Neuronal stem cell (in vitro differentiated cells): ENCODE measurements around the gene PFKL.

Source experiments
- DNase-seq: peaks from one replicate; pipeline ENCODE4 v3.0.0-alpha.2; 2013; ENCODE audit warnings: low spot score
- H2AFZ ChIP-seq: one replicate; pipeline ENCODE4 v1.6.1; 2013; ENCODE audit warnings: mild to moderate bottlenecking, low read length, inconsistent platforms
- H2AK5ac ChIP-seq: 2 replicates; pipeline ENCODE4 v1.6.1; 2013; ENCODE audit warnings: low read depth, mild to moderate bottlenecking, inconsistent platforms, low read length, moderate library complexity, mixed read lengths
- H2BK120ac ChIP-seq: 2 replicates; pipeline ENCODE4 v1.6.1; 2013; ENCODE audit warnings: low read depth, mild to moderate bottlenecking, inconsistent platforms, low read length, moderate library complexity, mixed read lengths
- H2BK12ac ChIP-seq: one replicate; pipeline ENCODE4 v1.6.1; 2013; ENCODE audit warnings: low read length, inconsistent platforms
- H2BK15ac ChIP-seq: 2 replicates; pipeline ENCODE4 v1.6.1; 2013; ENCODE audit warnings: mild to moderate bottlenecking, low read length, inconsistent platforms, mixed read lengths
- H2BK5ac ChIP-seq: one replicate; pipeline ENCODE4 v1.6.1; 2013; ENCODE audit warnings: inconsistent platforms, mild to moderate bottlenecking, low read length, moderate library complexity
- H3K14ac ChIP-seq: one replicate; pipeline ENCODE4 v1.6.1; 2013; ENCODE audit warnings: low read length, inconsistent platforms
- H3K18ac ChIP-seq: 2 replicates; pipeline ENCODE4 v1.6.1; 2013; ENCODE audit warnings: low read length, inconsistent platforms
- H3K23ac ChIP-seq: 2 replicates; pipeline ENCODE4 v1.6.1; 2013; ENCODE audit warnings: low read depth, mild to moderate bottlenecking, mixed read lengths, low read length, inconsistent platforms; ENCODE audit not compliant: poor library complexity
- H3K27ac ChIP-seq: replicated peaks from 3 replicates; pipeline ENCODE4 v1.5.1; 2013; ENCODE audit warnings: low read length, inconsistent platforms
- H3K27me3 ChIP-seq, 3 experiments: 2 replicates each; pipeline ENCODE4 v1.6.1; 2013; ENCODE audit warnings: low read length in 3 of 3, mild to moderate bottlenecking in 2 of 3, inconsistent platforms in 1 of 3, low read depth in 1 of 3, mixed read lengths in 1 of 3, moderate library complexity in 1 of 3; ENCODE audit not compliant: control insufficient read depth in 3 of 3, insufficient read depth in 3 of 3
- H3K36me3 ChIP-seq, 2 donors: replicated peaks in 1 of 2; 2 replicates each; pipeline ENCODE4 v1.6.1; 2013; ENCODE audit warnings: low read length in 2 of 2; ENCODE audit not compliant: control insufficient read depth in 2 of 2, insufficient read depth in 2 of 2
- H3K4ac ChIP-seq: 2 replicates; pipeline ENCODE4 v1.6.1; 2013; ENCODE audit warnings: inconsistent platforms, mild to moderate bottlenecking, low read length, moderate library complexity
- H3K4me1 ChIP-seq, 2 donors: 1 replicate in 1 of 2; 2 replicates in 1 of 2; pipeline ENCODE4 v1.6.1; 2013; ENCODE audit warnings: low read length in 2 of 2, low read depth in 1 of 2; ENCODE audit not compliant: control insufficient read depth in 2 of 2, insufficient read depth in 1 of 2
- H3K4me2 ChIP-seq: one replicate; pipeline ENCODE4 v1.6.1; 2013; ENCODE audit warnings: mild to moderate bottlenecking, low read length, inconsistent platforms; ENCODE audit not compliant: insufficient read depth, poor library complexity, severe bottlenecking
- H3K4me3 ChIP-seq, 2 donors: 2 replicates each; pipeline ENCODE4 v1.5.1; 2013; ENCODE audit warnings: low read length in 2 of 2, mild to moderate bottlenecking in 2 of 2, inconsistent platforms in 1 of 2, moderate library complexity in 1 of 2
- H3K79me1 ChIP-seq: one replicate; pipeline ENCODE4 v1.6.1; 2013; ENCODE audit warnings: low read depth, mild to moderate bottlenecking, inconsistent platforms, low read length, moderate library complexity
- H3K9ac ChIP-seq: one replicate; pipeline ENCODE4 v1.6.1; 2013; ENCODE audit warnings: mild to moderate bottlenecking, low read depth, low read length, inconsistent platforms; ENCODE audit not compliant: poor library complexity
- H3K9me3 ChIP-seq, 2 donors: replicated peaks in 1 of 2; 2 replicates each; pipeline versions ENCODE3 to v1.6.1; 2013; ENCODE audit warnings: low read length in 2 of 2, mild to moderate bottlenecking in 2 of 2, inconsistent platforms in 1 of 2, low read depth in 1 of 2, mixed read lengths in 1 of 2, moderate library complexity in 1 of 2; ENCODE audit not compliant: control insufficient read depth in 2 of 2, insufficient read depth in 1 of 2
- H4K8ac ChIP-seq: one replicate; pipeline ENCODE4 v1.6.1; 2013; ENCODE audit warnings: low read depth, mild to moderate bottlenecking, inconsistent platforms, low read length, moderate library complexity
- H4K91ac ChIP-seq: one replicate; pipeline ENCODE4 v1.6.1; 2013; ENCODE audit warnings: low read length, low read depth, mild to moderate bottlenecking, inconsistent platforms; ENCODE audit not compliant: poor library complexity
- WGBS, 2 donors: extraction: QIAGEN DNeasy Blood & Tissue Kit; methylation state at CpG; one replicate each; pipeline ENCODE4 v1.1.7; 2013; ENCODE audit warnings: missing lambda C conversion rate in 2 of 2, mixed read lengths in 1 of 2; ENCODE audit not compliant: insufficient read length in 2 of 2, insufficient replicate concordance in 1 of 2; ENCODE audit errors: extremely low coverage in 2 of 2; 5-methylcytosine and 5-hydroxymethylcytosine counted together

The PFKL gene

DNA sequence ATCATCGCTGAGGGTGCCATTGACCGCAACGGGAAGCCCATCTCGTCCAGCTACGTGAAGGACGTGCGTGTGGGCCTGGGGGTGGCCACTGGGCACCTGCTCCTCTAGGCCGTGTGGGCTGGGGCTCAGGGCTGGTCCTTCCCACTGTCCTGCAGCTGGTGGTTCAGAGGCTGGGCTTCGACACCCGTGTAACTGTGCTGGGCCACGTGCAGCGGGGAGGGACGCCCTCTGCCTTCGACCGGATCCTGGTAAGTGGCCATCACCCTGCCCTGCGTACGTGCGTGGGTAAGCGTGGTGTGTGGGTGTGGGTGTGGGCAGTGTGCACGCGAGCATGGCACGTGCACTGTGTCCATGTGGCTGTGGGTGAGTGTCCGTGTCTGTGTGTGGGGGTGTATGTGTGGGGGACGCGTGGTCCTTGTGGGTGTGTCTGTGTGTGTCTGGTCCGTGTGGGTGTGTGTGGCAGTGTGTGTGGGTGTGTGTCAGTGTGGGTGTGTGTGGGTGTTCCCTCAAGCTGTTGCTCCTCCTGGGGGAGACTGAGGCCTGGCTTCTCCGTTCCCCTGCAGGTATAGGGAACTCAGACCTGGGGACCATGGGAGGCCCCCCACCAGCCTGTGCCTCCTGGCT lies 16.5 kb downstream of the PFKL start:
- no peak overlapping the region for H3K4me2 ChIP-seq
- H3K4me3 ChIP-seq = no peak overlapping the region
- WGBS, 2 donors = no CpG with 5 or more reads among the region's 27 CpGs
- no peak overlapping the region for H2AFZ ChIP-seq
- no peaks in the 10 kb centered on the region for H3K4me1 ChIP-seq
- peak overlapping the region; percentile 84 for H3K9ac ChIP-seq
- peaks cover 0 to 2% of the 10 kb centered on the region in 2 donors for H3K9me3 ChIP-seq
- no peak for DNase-seq
- no peak overlapping the region for H2BK5ac ChIP-seq
- H3K23ac ChIP-seq = peak overlapping the region; percentile 91
- H2BK120ac ChIP-seq = no peak overlapping the region
- H2BK12ac ChIP-seq = peak overlapping the region; percentile 98
- peak overlapping the region; percentile 89 for H3K4ac ChIP-seq
- H2BK15ac ChIP-seq = no peak overlapping the region
- H4K8ac ChIP-seq = no peak overlapping the region
- H3K18ac ChIP-seq = peak overlapping the region; percentile 71
- H3K36me3 ChIP-seq = peaks cover 24 to 84% of the 10 kb centered on the region in 2 donors
- H3K27me3 ChIP-seq = no peaks in the 10 kb centered on the region
- peak overlapping the region; percentile 82 for H3K14ac ChIP-seq
- no peak overlapping the region for H3K27ac ChIP-seq
- H4K91ac ChIP-seq = no peak overlapping the region
- peak overlapping the region; percentile 84 for H2AK5ac ChIP-seq
- H3K79me1 ChIP-seq = peaks cover 4% of the 10 kb centered on the region

DNA sequence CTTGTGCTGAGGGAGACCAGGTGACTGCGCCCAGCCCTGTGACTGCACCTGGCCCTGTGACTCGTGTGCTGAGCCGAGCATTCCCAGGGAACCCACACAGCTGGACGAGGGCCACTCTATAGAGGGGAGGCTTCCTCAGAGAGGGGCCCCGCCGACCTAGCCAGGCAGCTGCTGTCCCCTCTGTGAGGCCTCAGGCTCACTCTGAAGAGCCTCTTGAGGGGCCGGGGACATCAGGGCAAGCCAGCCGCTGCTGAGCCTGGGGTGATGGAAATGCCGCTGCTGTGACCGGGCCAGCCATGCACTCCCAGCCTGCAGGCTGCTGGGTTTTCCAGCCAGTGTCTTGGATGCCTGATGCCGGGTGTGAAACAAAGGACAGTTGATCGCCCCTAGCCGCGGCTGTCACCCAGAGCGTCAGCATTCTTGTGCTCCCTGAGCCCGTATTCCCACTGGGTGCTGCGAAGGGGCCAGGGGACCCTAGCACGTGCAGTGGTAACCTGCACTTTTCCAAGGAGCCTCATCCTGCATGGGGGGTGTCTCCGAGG lies 17.5 kb downstream of the PFKL start:
- Histone ChIP-seq H2BK120ac (no peak overlapping the region), H3K27ac (no peak overlapping the region), H3K4me3 (no peak overlapping the region), H3K23ac (no peak overlapping the region), H2AFZ (no peak overlapping the region), H2AK5ac (no peak overlapping the region), H4K91ac (no peak overlapping the region), H3K9ac (no peak overlapping the region), H3K14ac (no peak overlapping the region), H4K8ac (no peak overlapping the region), H3K27me3 (no peaks in the 10 kb centered on the region), H3K4me1 (no peaks in the 10 kb centered on the region), H3K9me3 (peaks cover 0 to 2% of the 10 kb centered on the region in 2 donors), H2BK12ac (no peak overlapping the region), H2BK5ac (no peak overlapping the region), H3K36me3 (peaks cover 17 to 85% of the 10 kb centered on the region in 2 donors), H3K79me1 (peaks cover 4% of the 10 kb centered on the region), H2BK15ac (no peak overlapping the region), H3K4ac (no peak overlapping the region), H3K18ac (no peak overlapping the region), H3K4me2 (no peak overlapping the region)
- DNase-seq = no peak
- no CpG with 5 or more reads among the region's 19 CpGs for WGBS, 2 donors

DNA sequence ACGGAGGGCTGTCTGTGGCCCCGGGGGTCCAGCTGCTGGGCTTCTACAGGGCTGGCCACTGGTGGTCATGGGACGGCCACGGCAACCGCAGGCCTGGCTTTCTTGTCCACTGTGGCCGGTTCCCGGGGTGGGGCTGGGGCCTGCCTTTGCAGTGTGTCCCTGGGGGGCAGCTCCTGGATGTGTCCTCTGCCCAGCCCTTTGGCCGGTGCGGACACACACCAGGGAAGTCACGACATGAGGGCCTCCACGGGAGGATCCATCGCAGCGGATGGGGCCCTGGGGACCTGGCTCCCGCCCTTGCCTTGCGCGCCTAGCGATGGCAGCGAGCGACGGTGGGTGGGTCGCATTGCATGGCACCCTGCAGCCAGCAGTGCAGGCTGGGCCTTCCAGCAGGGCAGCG lies 18.0 kb downstream of the PFKL start:
- no CpG with 5 or more reads among the region's 22 CpGs for WGBS, 2 donors

DNA sequence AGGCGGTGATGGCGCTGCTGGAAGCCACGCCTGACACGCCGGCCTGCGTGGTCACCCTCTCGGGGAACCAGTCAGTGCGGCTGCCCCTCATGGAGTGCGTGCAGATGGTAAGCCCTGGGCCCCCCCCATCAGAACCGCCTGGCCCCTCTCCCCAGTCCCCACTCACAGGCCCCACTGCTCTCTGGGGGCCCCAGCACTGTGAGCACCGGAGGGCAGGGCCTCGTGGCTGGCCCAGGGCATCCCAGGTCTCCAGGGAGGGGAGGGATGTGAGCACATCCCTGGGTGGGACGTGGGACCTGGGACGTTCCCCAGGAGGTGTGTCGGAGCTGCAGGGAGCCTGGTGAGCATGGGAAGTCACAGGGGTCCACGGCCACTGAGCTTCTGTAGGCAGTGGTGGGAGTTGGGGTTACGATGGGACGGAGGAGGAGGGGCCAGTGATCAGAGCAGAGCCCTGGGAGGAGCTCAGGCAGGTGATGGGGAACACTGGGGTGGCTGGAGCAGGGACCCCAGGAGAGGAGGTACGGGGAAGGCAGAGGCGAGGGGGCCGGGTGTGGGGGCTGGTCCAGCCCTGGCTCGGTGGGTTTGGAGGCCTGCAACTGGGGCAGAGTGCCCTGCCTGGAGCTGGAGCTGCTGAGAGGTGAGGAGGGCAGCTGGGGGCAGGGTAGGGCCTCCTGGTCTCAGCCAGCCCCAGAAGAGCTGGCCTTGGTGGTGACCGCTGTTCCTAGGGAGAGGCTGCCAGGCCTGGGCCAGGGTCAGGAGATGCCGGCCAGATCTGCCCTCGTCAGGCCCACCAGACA lies 18.8 kb downstream of the PFKL start:
- H3K4me3 ChIP-seq = no peak overlapping the region
- DNase-seq = no peak
- H2BK5ac ChIP-seq = peak overlapping the region; percentile 66
- H3K27me3 ChIP-seq = no peaks in the 10 kb centered on the region
- H3K79me1 ChIP-seq = peaks cover 8% of the 10 kb centered on the region
- H2AK5ac ChIP-seq = no peak overlapping the region
- H3K4me2 ChIP-seq = no peak overlapping the region
- WGBS, 2 donors = no CpG with 5 or more reads among the region's 25 CpGs
- no peaks in the 10 kb centered on the region for H3K4me1 ChIP-seq
- no peak overlapping the region for H3K18ac ChIP-seq
- H3K36me3 ChIP-seq = peaks cover 16 to 85% of the 10 kb centered on the region in 2 donors
- no peak overlapping the region for H2BK15ac ChIP-seq
- H3K9ac ChIP-seq = no peak overlapping the region
- no peak overlapping the region for H2BK120ac ChIP-seq
- H3K27ac ChIP-seq = no peak overlapping the region
- peak overlapping the region; percentile 56 for H3K14ac ChIP-seq
- H2AFZ ChIP-seq = no peak overlapping the region
- no peak overlapping the region for H4K91ac ChIP-seq
- peaks cover 0 to 2% of the 10 kb centered on the region in 2 donors for H3K9me3 ChIP-seq
- no peak overlapping the region for H4K8ac ChIP-seq
- no peak overlapping the region for H3K4ac ChIP-seq
- no peak overlapping the region for H3K23ac ChIP-seq
- peak overlapping the region; percentile 6 for H2BK12ac ChIP-seq

More for the DNA sequence above, 18.0 kb downstream of the PFKL start:
- H2AK5ac ChIP-seq = no peak overlapping the region
- no peak overlapping the region for H3K4me2 ChIP-seq
- no peak overlapping the region for H3K4ac ChIP-seq
- H3K9me3 ChIP-seq = peaks cover 0 to 2% of the 10 kb centered on the region in 2 donors
- no peak overlapping the region for H2BK15ac ChIP-seq
- DNase-seq = no peak
- no peak overlapping the region for H3K9ac ChIP-seq
- H2BK5ac ChIP-seq = peak overlapping the region; percentile 66
- H2AFZ ChIP-seq = no peak overlapping the region
- H2BK12ac ChIP-seq = peak overlapping the region; percentile 41
- no peak overlapping the region for H2BK120ac ChIP-seq
- no peak overlapping the region for H3K14ac ChIP-seq
- no peak overlapping the region for H3K23ac ChIP-seq
- peak overlapping the region; percentile 28 for H3K18ac ChIP-seq
- H3K4me3 ChIP-seq = no peak overlapping the region
- H3K27me3 ChIP-seq = no peaks in the 10 kb centered on the region
- H4K8ac ChIP-seq = no peak overlapping the region
- peaks cover 4% of the 10 kb centered on the region for H3K79me1 ChIP-seq
- H3K4me1 ChIP-seq = no peaks in the 10 kb centered on the region
- H3K27ac ChIP-seq = no peak overlapping the region
- peaks cover 18 to 85% of the 10 kb centered on the region in 2 donors for H3K36me3 ChIP-seq
- H4K91ac ChIP-seq = no peak overlapping the region
